Right renal pelvis (tissue), 4 donors: Measurements from ENCODE around the gene BTN1A1. TPM values are rescaled to one million over a fixed set of nuclear protein-coding genes. Genes with fewer than 3 reads are reported as not detected.

Experiments used
- DNase-seq, 4 donors: peaks; one replicate each; pipeline ENCODE4 v3.0.0-alpha.2; 2013; ENCODE audit warnings: low read depth in 4 of 4, low spot score in 3 of 4, missing footprints in 1 of 4
- polyA plus RNA-seq, 4 donors: library from polyadenylated mRNA; unstranded; fragments of 120-200 nt; gene quantifications; one replicate each; pipeline ENCODE4 v1.2.1, GENCODE V29; 2013; ENCODE audit not compliant: insufficient read length in 4 of 4

Gene BTN1A1
- polyA plus RNA-seq, 4 donors: 0.11 to 0.31 (median 0.19) TPM

DNA sequence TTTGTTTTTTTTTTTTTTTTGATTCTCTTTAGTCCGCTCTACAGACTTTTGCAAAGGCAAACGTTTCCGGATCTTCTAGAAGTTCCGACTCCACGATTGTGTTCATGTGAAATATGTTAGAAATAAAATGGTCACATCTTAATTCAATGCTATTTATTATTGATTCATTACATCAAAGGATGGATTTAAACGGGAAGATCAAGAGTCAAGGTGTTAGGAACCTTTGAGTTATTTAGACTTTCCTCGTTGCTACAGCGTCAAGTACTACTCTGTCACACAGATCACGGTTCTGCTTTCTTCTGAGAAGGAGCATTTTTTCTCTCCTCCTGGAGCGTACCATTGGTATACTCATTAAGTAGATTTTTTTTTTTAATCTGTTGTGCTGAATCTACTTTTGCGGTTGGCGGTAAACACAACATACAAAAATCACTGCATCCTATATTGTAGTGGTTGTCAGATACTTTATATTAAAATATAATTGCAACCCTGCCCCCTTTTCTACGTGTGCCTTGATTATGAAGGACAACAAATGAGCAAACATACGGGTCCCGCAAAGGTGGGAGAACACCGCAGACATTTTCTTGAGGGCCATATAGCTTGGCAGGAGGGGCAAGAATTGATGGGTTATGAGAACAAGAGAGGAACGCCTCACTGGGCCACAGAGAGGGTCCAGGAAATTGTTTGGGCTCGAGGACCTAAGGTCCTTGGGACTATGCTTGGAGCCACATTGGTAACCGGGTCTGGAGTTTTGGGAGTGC, 55.6 kb downstream of the BTN1A1 start:
- no peak for DNase-seq

DNA sequence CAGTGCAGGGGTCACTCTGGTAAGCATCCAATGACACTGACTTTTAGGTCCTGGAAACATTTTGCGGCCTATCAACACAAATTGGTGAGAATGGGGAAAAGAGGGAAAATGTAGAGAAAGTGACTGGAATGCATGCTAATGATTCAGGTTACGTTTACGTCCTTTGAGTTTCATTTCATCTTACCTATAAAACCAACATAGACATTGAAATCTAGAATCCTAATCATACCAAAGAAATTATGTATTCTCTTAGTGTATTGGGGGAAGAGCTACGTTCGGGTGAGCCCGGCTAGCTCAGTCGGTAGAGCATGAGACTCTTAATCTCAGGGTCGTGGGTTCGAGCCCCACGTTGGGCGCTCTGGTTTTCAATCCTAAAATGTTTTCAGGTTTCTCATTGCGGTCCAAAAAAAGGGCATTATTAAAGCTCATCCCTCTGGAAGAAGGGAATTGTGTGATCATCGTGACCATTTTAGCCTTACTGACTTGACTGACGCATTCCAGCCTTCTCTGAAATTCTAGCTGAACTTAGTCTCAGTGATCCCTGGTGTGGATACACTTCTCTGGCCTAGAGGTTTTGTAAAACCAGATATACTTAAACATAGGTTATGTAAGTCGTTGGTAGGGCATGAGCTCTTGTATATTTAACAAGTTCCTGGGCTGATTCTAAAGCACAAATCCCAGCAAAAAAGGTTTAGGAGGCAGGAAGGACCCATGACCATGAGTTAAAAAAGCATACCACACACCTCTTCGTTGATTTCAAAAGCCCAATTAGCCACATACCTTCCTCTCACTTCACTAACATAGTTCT, 56.4 kb downstream of the BTN1A1 start:
- no peak for DNase-seq

Other genes with a start within 250 kb of the BTN1A1 start
- 10 to 100 TPM; 11.7 to 20.0 (median 15.0) TPM for gene BTN3A2, start 135.1 kb upstream of the BTN1A1 start, polyA plus RNA-seq
- gene BTN2A2, start 117.2 kb upstream of the BTN1A1 start, polyA plus RNA-seq: 10 to 100 TPM; 10.2 to 18.1 (median 12.5) TPM
- gene BTN3A1, start 98.0 kb upstream of the BTN1A1 start, polyA plus RNA-seq: 10 to 100 TPM; 19.2 to 31.1 (median 27.1) TPM
- 10 to 100 TPM; 12.1 to 19.7 (median 14.8) TPM for gene BTN3A3, start 59.8 kb upstream of the BTN1A1 start, polyA plus RNA-seq
- 10 to 100 TPM; 30.1 to 32.5 (median 31.4) TPM for gene BTN2A1, start 42.3 kb upstream of the BTN1A1 start, polyA plus RNA-seq
- 10 to 100 TPM; 85.5 to 94.0 (median 90.4) TPM for gene HMGN4, start 38.1 kb downstream of the BTN1A1 start, polyA plus RNA-seq
- 10 to 100 TPM; 14.5 to 17.5 (median 16.1) TPM for gene ABT1, start 96.7 kb downstream of the BTN1A1 start, polyA plus RNA-seq
- 10 to 100 TPM; 37.8 to 49.8 (median 47.9) TPM for gene ZNF322, start 159.4 kb downstream of the BTN1A1 start, polyA plus RNA-seq